Heart right ventricle (tissue), 16 donors: ENCODE measurements around the gene PEAK1. TPM values are rescaled to one million over a fixed set of nuclear protein-coding genes. Genes with fewer than 3 reads are reported as not detected.

Experiments used
- ATAC-seq, 8 donors: fragments of 200-7000 bp; cut with Tn5 transposase; one replicate each; pipeline ENCODE4 v1.9.1; 2020; ENCODE audit warnings: mild to moderate bottlenecking in 8 of 8, moderate library complexity in 8 of 8, moderate number of reproducible peaks in 1 of 8
- DNase-seq, 2 donors: peaks; one replicate each; pipeline ENCODE4 v3.0.0-alpha.2; 2020
- H3K27ac ChIP-seq, 10 donors: fragments of 200-600 bp; sonication (generic) in 2 of 10; one replicate each; pipeline versions ENCODE4 v1.5.0 to v1.8.0; 2020 to 2022; ENCODE audit warnings: mild to moderate bottlenecking in 3 of 10
- H3K27me3 ChIP-seq, 7 donors: fragments of 200-600 bp; one replicate each; pipeline ENCODE4 v1.8.0; 2021 to 2022; ENCODE audit warnings: mild to moderate bottlenecking in 2 of 7
- H3K36me3 ChIP-seq, 9 donors: fragments of 200-600 bp; sonication (generic) in 1 of 9; one replicate each; pipeline versions ENCODE4 v1.5.0 to v1.8.0; 2020 to 2022; ENCODE audit warnings: mild to moderate bottlenecking in 2 of 9
- H3K4me1 ChIP-seq, 9 donors: fragments of 200-600 bp; sonication (generic) in 1 of 9; one replicate each; pipeline versions ENCODE4 v1.5.0 to v1.8.0; 2020 to 2022; ENCODE audit warnings: mild to moderate bottlenecking in 4 of 9
- H3K4me3 ChIP-seq, 10 donors: fragments of 200-600 bp; sonication (generic) in 2 of 10; one replicate each; pipeline versions ENCODE4 v1.5.0 to v1.8.0; 2020 to 2022; ENCODE audit warnings: mild to moderate bottlenecking in 7 of 10, moderate library complexity in 2 of 10
- H3K9me3 ChIP-seq, 11 donors: fragments of 200-600 bp in 10 of 11; sonication (generic) in 2 of 11; one replicate each; pipeline versions ENCODE4 v1.5.0 to v1.8.0; 2013 to 2022; ENCODE audit warnings: mild to moderate bottlenecking in 2 of 11, control low read depth in 1 of 11, moderate library complexity in 1 of 11
- WGBS, 2 donors: extraction: QIAGEN DNeasy Blood & Tissue Kit; methylation state at CpG; one replicate each; pipeline ENCODE4 v1.1.7; 2013; ENCODE audit warnings: inconsistent platforms in 1 of 2; 5-methylcytosine and 5-hydroxymethylcytosine counted together
- intact Hi-C, 10 donors: fragments of 100-400 bp; cut with DNase I; formaldehyde crosslinking; loops; one replicate each; pipeline versions ENCODE4 v1.11.1 to v1.14.2; 2022
- polyA plus RNA-seq, 2 donors: library from polyadenylated mRNA; stranded (reverse); fragments of 200-250 nt; gene quantifications; one replicate each; pipeline ENCODE4 v1.2.3, GENCODE V29; 2013
- total RNA-seq, 10 donors: library from RNA; stranded (reverse); fragmentation: NEBNext Ultra II Directional in 3 of 10; extraction: Animal tissue kit (Norgen Biotek cat#: 25700) in 3 of 10; gene quantifications; one replicate each; pipeline versions ENCODE4 v1.2.1 to v1.2.4, GENCODE V29; 2021 to 2023
- TF ChIP-seq, protein P1 (sequence below), 9 donors: fragments of 200-600 bp; sonication (generic) in 2 of 9; IDR thresholded peaks; one replicate each; pipeline versions ENCODE4 v1.5.0 to v1.8.0; 2021 to 2022; ENCODE audit warnings: antibody characterized with exemption in 9 of 9, mild to moderate bottlenecking in 5 of 9, moderate library complexity in 1 of 9
- donor health status: Arrhythmogenic right ventricular cardiomyopathy.
- donor health status: ischemic (EF 13 %, LVEDD 7.1; RV severe dilation, severe dysfunction).
- donor health status: healthy with polysubstance abuse.
- donor health status: DM: no; HTN: yes; CAD: no.
- donor health status: DM: no; HTN: no; CAD: no.
- donor health status: ischemic (EF 25% LVEDD 6.9; RV normal size, moderate dysfunction).
- donor health status: ischemic (EF 25% LVEDD 5.7; RV mildly dilated, moderate dysfunction).
- donor health status: healthy.
- donor health status: DM: yes; HTN: yes; CAD: no.
- donor health status: Ischemic cardiomyopathy.
- donor health status: ischemic (EF 35%, LVEDD 5.7; RV mildly dilated, moderate dysfunction).
- donor health status: nonischemic (EF 11% LVEDD 7.7; RV severe dilation, severe dysfunction).
- donor health status: DM: yes; HTN: yes; CAD: no.
- donor health status: PGD.
- donor health status: ischemic (EF 29% LVEDD 5.4; RV normal size, mild dysfunction).
- donor health status: nonischemic (EF 23%, LVEDD 6.1; RV moderate dilation, normal function).

Gene PEAK1
- total and polyA plus RNA-seq, 12 donors: 7.0 to 146 (median 90.8) TPM

DNA sequence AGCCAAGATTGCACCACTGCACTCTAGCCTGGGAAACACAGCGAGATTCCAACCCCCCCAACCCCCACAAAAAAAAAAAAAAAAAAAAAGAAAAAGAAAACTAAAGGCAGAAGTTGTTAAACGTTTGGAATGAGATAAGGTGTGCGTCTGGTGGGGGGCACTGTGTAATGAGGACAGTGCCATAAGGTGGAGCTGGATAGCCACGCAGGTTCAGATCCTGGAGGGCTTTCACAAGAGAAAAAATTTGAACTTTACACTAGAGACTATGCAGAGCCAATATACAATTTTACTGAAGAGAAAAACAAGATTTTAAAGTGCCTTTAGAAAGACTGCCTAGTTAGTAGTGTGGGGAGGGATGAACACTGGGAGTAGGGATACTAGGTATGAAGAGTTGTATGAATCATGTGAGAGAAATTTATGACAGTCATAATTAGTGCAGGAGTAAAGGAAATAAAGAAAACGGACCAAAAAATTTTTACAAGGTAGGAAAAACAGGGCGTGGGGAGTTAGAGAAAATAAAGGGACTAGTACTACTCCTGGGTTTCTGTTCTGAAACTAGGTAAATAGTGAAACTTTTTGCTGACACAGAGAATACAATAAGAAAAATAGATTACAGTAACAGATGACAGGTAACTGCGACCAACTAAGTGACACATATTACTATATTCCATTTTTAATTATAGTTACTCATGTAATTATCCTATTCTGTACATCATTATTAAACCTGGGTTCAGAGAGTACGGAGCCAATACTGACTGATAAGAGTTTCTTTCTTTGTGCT is 108.1 kb downstream of the PEAK1 start:
- ATAC-seq (no peak), DNase-seq (no peak)
- Histone ChIP-seq H3K4me3 (no peak overlapping the region), H3K4me1 (peaks cover 0 to 44% (median 24%) of the 10 kb centered on the region in 9 donors), H3K36me3 (no peaks in the 10 kb centered on the region), H3K9me3 (no peaks in the 10 kb centered on the region), H3K27ac (no peak overlapping the region), H3K27me3 (no peaks in the 10 kb centered on the region)
- 88 to 92% methylated on average over 8 of the region's 8 CpGs for WGBS, 2 donors
- intact Hi-C loops: no loop called here
- TF ChIP-seq, protein P1, sequence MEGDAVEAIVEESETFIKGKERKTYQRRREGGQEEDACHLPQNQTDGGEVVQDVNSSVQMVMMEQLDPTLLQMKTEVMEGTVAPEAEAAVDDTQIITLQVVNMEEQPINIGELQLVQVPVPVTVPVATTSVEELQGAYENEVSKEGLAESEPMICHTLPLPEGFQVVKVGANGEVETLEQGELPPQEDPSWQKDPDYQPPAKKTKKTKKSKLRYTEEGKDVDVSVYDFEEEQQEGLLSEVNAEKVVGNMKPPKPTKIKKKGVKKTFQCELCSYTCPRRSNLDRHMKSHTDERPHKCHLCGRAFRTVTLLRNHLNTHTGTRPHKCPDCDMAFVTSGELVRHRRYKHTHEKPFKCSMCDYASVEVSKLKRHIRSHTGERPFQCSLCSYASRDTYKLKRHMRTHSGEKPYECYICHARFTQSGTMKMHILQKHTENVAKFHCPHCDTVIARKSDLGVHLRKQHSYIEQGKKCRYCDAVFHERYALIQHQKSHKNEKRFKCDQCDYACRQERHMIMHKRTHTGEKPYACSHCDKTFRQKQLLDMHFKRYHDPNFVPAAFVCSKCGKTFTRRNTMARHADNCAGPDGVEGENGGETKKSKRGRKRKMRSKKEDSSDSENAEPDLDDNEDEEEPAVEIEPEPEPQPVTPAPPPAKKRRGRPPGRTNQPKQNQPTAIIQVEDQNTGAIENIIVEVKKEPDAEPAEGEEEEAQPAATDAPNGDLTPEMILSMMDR (IDR thresholded peaks at IDR 0.05): no peak

DNA sequence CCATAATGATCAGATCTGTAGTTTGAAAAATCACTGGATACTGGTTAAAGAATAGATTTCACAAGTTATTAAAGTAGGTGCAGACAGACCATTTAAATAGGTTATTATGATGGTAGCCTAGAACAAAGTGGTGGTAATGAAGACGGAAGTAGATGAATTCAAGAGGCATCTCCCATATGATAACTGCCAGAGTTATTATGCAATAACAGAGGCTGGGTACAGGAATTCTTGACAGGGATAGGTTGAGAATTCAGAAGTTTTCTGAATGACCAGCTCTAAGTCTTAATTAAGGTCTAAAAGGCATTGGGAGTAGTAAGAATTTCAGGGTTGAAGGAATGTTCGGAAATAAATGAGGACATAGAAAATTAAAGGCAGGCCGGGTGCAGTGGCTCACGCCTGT is 108.9 kb downstream of the PEAK1 start:
- Histone ChIP-seq H3K36me3 (no peaks in the 10 kb centered on the region), H3K4me1 (peaks cover 0 to 46% (median 32%) of the 10 kb centered on the region in 9 donors), H3K27me3 (no peaks in the 10 kb centered on the region), H3K9me3 (no peaks in the 10 kb centered on the region), H3K4me3 (no peak overlapping the region), H3K27ac (no peak overlapping the region)
- DNase-seq (no peak), ATAC-seq (no peak)
- 95 to 98% methylated on average over 4 of the region's 4 CpGs for WGBS, 2 donors
- TF ChIP-seq, protein P1 (IDR thresholded peaks at IDR 0.05): no peak
- intact Hi-C loops: no loop called here

DNA sequence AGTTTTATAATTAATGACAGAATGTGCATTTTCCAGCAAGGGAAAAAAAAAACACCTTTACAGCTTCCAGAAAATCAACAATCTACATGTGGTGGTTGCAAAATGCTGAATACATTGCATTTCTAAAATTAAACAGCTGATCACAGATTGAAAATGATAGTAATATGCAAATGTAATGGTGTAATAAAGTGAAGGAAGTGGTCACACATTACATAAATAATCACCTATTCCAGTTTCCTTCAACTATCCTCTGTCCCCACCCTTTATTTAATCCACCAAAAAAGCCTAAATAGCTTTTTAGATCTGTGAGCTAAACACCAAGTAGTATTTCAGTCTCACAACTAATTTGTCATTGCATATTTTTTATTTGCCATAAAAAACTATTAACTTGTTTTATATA is 110.5 kb downstream of the PEAK1 start:
- intact Hi-C loops: no loop called here
- H3K36me3 ChIP-seq: no peaks in the 10 kb centered on the region

DNA sequence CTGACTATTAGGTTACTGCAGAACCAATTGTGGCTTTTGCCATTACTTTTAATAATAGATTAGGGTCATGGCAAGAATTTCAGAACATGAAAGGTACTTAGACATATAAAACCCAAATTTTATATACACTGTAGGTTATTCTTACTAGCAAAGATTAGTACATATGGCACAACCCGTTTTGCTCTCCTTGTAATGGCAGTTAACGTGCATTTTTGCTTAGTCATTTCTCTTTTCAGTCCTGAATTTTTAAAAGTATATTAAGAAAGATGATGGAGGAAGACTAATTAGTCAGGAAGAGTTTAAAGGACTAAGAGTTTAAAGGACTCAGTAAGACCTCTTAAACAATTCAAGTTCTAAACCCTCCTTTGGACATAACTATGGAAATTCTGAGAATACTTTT is 114.0 kb downstream of the PEAK1 start:
- TF ChIP-seq, protein P1 (IDR thresholded peaks at IDR 0.05): no peak
- DNase-seq (no peak), ATAC-seq (no peak)
- H3K9me3 ChIP-seq: no peaks in the 10 kb centered on the region
- peaks cover 0 to 44% (median 18%) of the 10 kb centered on the region in 9 donors for H3K4me1 ChIP-seq
- intact Hi-C loops: no loop called here
- H3K27ac ChIP-seq: no peak overlapping the region
- 83 to 89% methylated on average over 2 of the region's 2 CpGs for WGBS, 2 donors
- H3K36me3 ChIP-seq: no peaks in the 10 kb centered on the region
- no peak overlapping the region for H3K4me3 ChIP-seq
- no peaks in the 10 kb centered on the region for H3K27me3 ChIP-seq

More for the DNA sequence above, 110.5 kb downstream of the PEAK1 start:
- H3K27me3 ChIP-seq: no peaks in the 10 kb centered on the region
- H3K4me1 ChIP-seq: peaks cover 0 to 49% (median 35%) of the 10 kb centered on the region in 9 donors
- no peak overlapping the region for H3K4me3 ChIP-seq
- ATAC-seq (no peak), DNase-seq (no peak)
- H3K27ac ChIP-seq: no peak overlapping the region
- TF ChIP-seq, protein P1 (IDR thresholded peaks at IDR 0.05): no peak
- no peaks in the 10 kb centered on the region for H3K9me3 ChIP-seq
